CD8-positive, alpha-beta memory T cell (primary cell): ENCODE data around the gene CTNND2. TPM values are rescaled to one million over a fixed set of nuclear protein-coding genes. Genes with fewer than 3 reads are reported as not detected.

Experiments used
- CTCF ChIA-PET: fragments of 350-600 bp; sonication (Branson Sonifier 250); formaldehyde crosslinking; loops from one replicate; lab custom pipeline; 2021; ENCODE audit warnings: antibody characterized with exemption; lab: Charles Lee
- POLR2A ChIA-PET: fragments of 350-600 bp; sonication (Branson Sonifier 250); formaldehyde crosslinking; loops from one replicate; lab custom pipeline; 2021; ENCODE audit warnings: antibody characterized with exemption; lab: Charles Lee
- DNase-seq, 5 donors: peaks; one replicate each; pipeline versions ENCODE4 v3.0.0 to v3.0.0-alpha.2; 2020 to 2022; ENCODE audit warnings: mixed read lengths in 1 of 5
- H3K27ac ChIP-seq: one replicate; pipeline ENCODE4 v1.7.0; 2013; ENCODE audit warnings: low read depth, mild to moderate bottlenecking, low read length, moderate library complexity
- H3K27me3 ChIP-seq: 2 replicates; pipeline ENCODE4 v1.7.0; 2013; ENCODE audit warnings: low read length, mild to moderate bottlenecking; ENCODE audit not compliant: insufficient read depth, poor library complexity, severe bottlenecking
- H3K36me3 ChIP-seq: 2 replicates; pipeline ENCODE4 v1.7.0; 2013; ENCODE audit warnings: mild to moderate bottlenecking, low read length, moderate library complexity; ENCODE audit not compliant: insufficient read depth
- H3K4me1 ChIP-seq: 2 replicates; pipeline ENCODE4 v1.7.0; 2013; ENCODE audit warnings: mild to moderate bottlenecking, low read length, moderate library complexity; ENCODE audit not compliant: insufficient read depth
- H3K4me3 ChIP-seq: 2 replicates; pipeline ENCODE4 v1.7.0; 2013; ENCODE audit warnings: mild to moderate bottlenecking, low read length
- H3K9me3 ChIP-seq: 2 replicates; pipeline ENCODE4 v1.7.0; 2013; ENCODE audit warnings: mild to moderate bottlenecking, low read length
- H3K27ac Mint-ChIP-seq, 8 donors: one replicate each; pipeline ENCODE4 v1.8.0; 2020 to 2021; ENCODE audit warnings: mixed read lengths in 8 of 8, mild to moderate bottlenecking in 6 of 8, inconsistent platforms in 3 of 8, moderate library complexity in 3 of 8
- H3K27me3 Mint-ChIP-seq, 2 donors: one replicate each; pipeline ENCODE4 v1.8.0; 2020 to 2021; ENCODE audit warnings: mixed read lengths in 2 of 2, mild to moderate bottlenecking in 1 of 2, moderate library complexity in 1 of 2
- H3K36me3 Mint-ChIP-seq, 3 donors: one replicate each; pipeline ENCODE4 v1.8.0; 2020 to 2021; ENCODE audit warnings: mixed read lengths in 3 of 3, inconsistent platforms in 1 of 3, mild to moderate bottlenecking in 1 of 3
- H3K4me1 Mint-ChIP-seq, 3 donors: one replicate each; pipeline ENCODE4 v1.8.0; 2020 to 2021; ENCODE audit warnings: mixed read lengths in 3 of 3, inconsistent platforms in 1 of 3, mild to moderate bottlenecking in 1 of 3
- H3K4me3 Mint-ChIP-seq, 7 donors: one replicate each; pipeline ENCODE4 v1.8.0; 2020 to 2021; ENCODE audit warnings: mixed read lengths in 7 of 7, mild to moderate bottlenecking in 6 of 7, moderate library complexity in 4 of 7, inconsistent platforms in 2 of 7
- H3K9me3 Mint-ChIP-seq, 5 donors: one replicate each; pipeline ENCODE4 v1.8.0; 2020 to 2022; ENCODE audit warnings: mixed read lengths in 5 of 5, mild to moderate bottlenecking in 3 of 5, moderate library complexity in 2 of 5, inconsistent platforms in 1 of 5
- polyA plus RNA-seq: library from polyadenylated mRNA; unstranded; fragments of 300-500 nt; fragmentation: Illumina TruSeq; gene quantifications from one replicate; pipeline ENCODE4 v1.2.3, GENCODE V29; 2021
- total RNA-seq, 2 experiments: library from RNA; stranded (reverse); gene quantifications; one replicate each; pipeline ENCODE4 v1.2.3, GENCODE V29; 2021

CTNND2 gene
- total and polyA plus RNA-seq, 3 experiments from 2014 or later = not detected

GRCh38 chr5:10934783-10935355 is 969.4 kb downstream of the CTNND2 start:
- DNase-seq = no peak
- Mint-ChIP-seq H3K27me3 (peaks cover 2 to 8% of the 10 kb centered on the region in 2 donors), H3K27ac (no peak overlapping the region), H3K9me3 (peaks cover 0 to 2% (median under 1%) of the 10 kb centered on the region in 5 donors), H3K4me3 (no peak overlapping the region), H3K4me1 (no peaks in the 10 kb centered on the region), H3K36me3 (no peaks in the 10 kb centered on the region)
- H3K4me1 ChIP-seq = no peaks in the 10 kb centered on the region
- no peak overlapping the region for H3K27ac ChIP-seq
- ChIA-PET POLR2A (no interaction called here), CTCF (no interaction called here)
- H3K4me3 ChIP-seq = no peak overlapping the region
- no peaks in the 10 kb centered on the region for H3K9me3 ChIP-seq
- H3K27me3 ChIP-seq = no peaks in the 10 kb centered on the region
- H3K36me3 ChIP-seq = no peaks in the 10 kb centered on the region

GRCh38 chr5:10933121-10933520 is 971.1 kb downstream of the CTNND2 start:
- no peaks in the 10 kb centered on the region for H3K36me3 ChIP-seq

GRCh38 chr5:10932426-10932825 is 971.8 kb downstream of the CTNND2 start:
- POLR2A ChIA-PET = no interaction called here
- CTCF ChIA-PET = no interaction called here
- H3K27me3 Mint-ChIP-seq = peaks cover 2 to 8% of the 10 kb centered on the region in 2 donors

More at GRCh38 chr5:10933121-10933520, 971.1 kb downstream of the CTNND2 start:
- DNase-seq = no peak
- H3K4me1 ChIP-seq = no peaks in the 10 kb centered on the region
- no peak overlapping the region for H3K27ac ChIP-seq
- no peak overlapping the region for H3K4me3 Mint-ChIP-seq
- no peaks in the 10 kb centered on the region for H3K4me1 Mint-ChIP-seq
- H3K27ac Mint-ChIP-seq = no peak overlapping the region
- peaks cover 0 to 6% (median 5%) of the 10 kb centered on the region in 5 donors for H3K9me3 Mint-ChIP-seq
- no peaks in the 10 kb centered on the region for H3K36me3 Mint-ChIP-seq
- no peaks in the 10 kb centered on the region for H3K27me3 ChIP-seq
- H3K27me3 Mint-ChIP-seq = peaks cover 2 to 8% of the 10 kb centered on the region in 2 donors
- POLR2A ChIA-PET = no interaction called here
- no peaks in the 10 kb centered on the region for H3K9me3 ChIP-seq
- CTCF ChIA-PET = no interaction called here
- no peak overlapping the region for H3K4me3 ChIP-seq

GRCh38 chr5:10927608-10928007 is 976.6 kb downstream of the CTNND2 start:
- no peaks in the 10 kb centered on the region for H3K36me3 ChIP-seq
- peaks cover 4 to 15% (median 6%) of the 10 kb centered on the region in 5 donors for H3K9me3 Mint-ChIP-seq
- no peak overlapping the region for H3K27ac ChIP-seq
- H3K4me3 ChIP-seq = no peak overlapping the region
- ChIA-PET POLR2A (no interaction called here), CTCF (no interaction called here)
- H3K36me3 Mint-ChIP-seq = no peaks in the 10 kb centered on the region
- H3K27me3 ChIP-seq = no peaks in the 10 kb centered on the region
- no peaks in the 10 kb centered on the region for H3K4me1 ChIP-seq
- H3K27ac Mint-ChIP-seq = no peak overlapping the region
- DNase-seq = no peak
- H3K9me3 ChIP-seq = no peaks in the 10 kb centered on the region
- H3K4me3 Mint-ChIP-seq = no peak overlapping the region
- no peaks in the 10 kb centered on the region for H3K4me1 Mint-ChIP-seq
- peaks cover 13 to 23% of the 10 kb centered on the region in 2 donors for H3K27me3 Mint-ChIP-seq

More at GRCh38 chr5:10932426-10932825, 971.8 kb downstream of the CTNND2 start:
- no peak overlapping the region for H3K27ac Mint-ChIP-seq
- H3K9me3 Mint-ChIP-seq = peaks cover 0 to 6% (median 5%) of the 10 kb centered on the region in 5 donors
- no peaks in the 10 kb centered on the region for H3K4me1 Mint-ChIP-seq
- H3K27ac ChIP-seq = no peak overlapping the region
- no peaks in the 10 kb centered on the region for H3K36me3 ChIP-seq
- H3K4me3 ChIP-seq = no peak overlapping the region
- no peaks in the 10 kb centered on the region for H3K9me3 ChIP-seq
- H3K4me3 Mint-ChIP-seq = no peak overlapping the region
- DNase-seq = no peak
- H3K36me3 Mint-ChIP-seq = no peaks in the 10 kb centered on the region
- no peaks in the 10 kb centered on the region for H3K27me3 ChIP-seq
- no peaks in the 10 kb centered on the region for H3K4me1 ChIP-seq

GRCh38 chr5:10923310-10923709 is 980.9 kb downstream of the CTNND2 start:
- H3K36me3 ChIP-seq = no peaks in the 10 kb centered on the region
- no peak overlapping the region for H3K27ac ChIP-seq
- Mint-ChIP-seq H3K27ac (no peak overlapping the region), H3K4me3 (no peak overlapping the region), H3K27me3 (peaks cover 15 to 25% of the 10 kb centered on the region in 2 donors), H3K4me1 (no peaks in the 10 kb centered on the region), H3K9me3 (peaks cover 0 to 10% (median 4%) of the 10 kb centered on the region in 5 donors), H3K36me3 (no peaks in the 10 kb centered on the region)
- H3K9me3 ChIP-seq = no peaks in the 10 kb centered on the region
- no peak for DNase-seq
- POLR2A ChIA-PET = no interaction called here
- no peaks in the 10 kb centered on the region for H3K4me1 ChIP-seq
- CTCF ChIA-PET = no interaction called here
- no peak overlapping the region for H3K4me3 ChIP-seq
- no peaks in the 10 kb centered on the region for H3K27me3 ChIP-seq
